Measurements from ENCODE around the gene ACTN2. TPM values are rescaled to one million over a fixed set of nuclear protein-coding genes. Genes with fewer than 3 reads are reported as not detected.

ACTN2 gene
- total RNA-seq, 1 donor from 2014 or later: 660 TPM

DNA sequence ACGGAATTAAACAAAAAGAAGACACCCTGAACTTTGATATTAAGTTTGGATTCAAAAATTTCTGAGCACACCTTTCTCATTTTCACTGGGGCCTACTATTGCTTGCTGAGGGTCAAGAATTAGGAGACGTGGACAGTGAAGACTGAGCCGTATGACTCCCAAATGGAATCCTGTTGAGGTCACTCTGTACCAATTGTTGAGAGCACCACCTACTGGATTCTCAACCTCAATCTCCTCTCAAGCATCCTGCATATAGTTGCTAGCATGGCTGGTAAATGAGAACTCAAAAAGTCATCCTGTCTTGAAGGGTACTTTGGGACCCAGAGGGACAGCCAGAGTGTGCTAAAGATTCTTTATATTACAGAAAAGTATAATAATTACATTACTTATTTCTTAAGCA lies 88.6 kb downstream of the ACTN2 start:
- Histone ChIP-seq H3K27ac (ENCODE audit: low read depth, low read length) (no peak overlapping the region), H3K9me3 (ENCODE audit: control insufficient read depth in 3 of 3, low read length in 3 of 3) (no peaks in the 10 kb centered on the region), H3K27me3 (ENCODE audit: control insufficient read depth in 3 of 3, insufficient read depth in 3 of 3, low read length in 3 of 3) (peaks cover 0 to 2% (median 0%) of the 10 kb centered on the region in 3 donors), H3K4me1 (ENCODE audit: control insufficient read depth in 3 of 3, insufficient read depth in 3 of 3, low read length in 3 of 3) (no peaks in the 10 kb centered on the region), H3K9ac (ENCODE audit: low read depth in 1 of 3, low read length in 3 of 3) (no peak overlapping the region), H3K4me3 (ENCODE audit: low read length in 3 of 3) (no peak overlapping the region), H3K36me3 (ENCODE audit: control insufficient read depth in 3 of 3, insufficient read depth in 3 of 3, low read length in 3 of 3) (no peaks in the 10 kb centered on the region)

DNA sequence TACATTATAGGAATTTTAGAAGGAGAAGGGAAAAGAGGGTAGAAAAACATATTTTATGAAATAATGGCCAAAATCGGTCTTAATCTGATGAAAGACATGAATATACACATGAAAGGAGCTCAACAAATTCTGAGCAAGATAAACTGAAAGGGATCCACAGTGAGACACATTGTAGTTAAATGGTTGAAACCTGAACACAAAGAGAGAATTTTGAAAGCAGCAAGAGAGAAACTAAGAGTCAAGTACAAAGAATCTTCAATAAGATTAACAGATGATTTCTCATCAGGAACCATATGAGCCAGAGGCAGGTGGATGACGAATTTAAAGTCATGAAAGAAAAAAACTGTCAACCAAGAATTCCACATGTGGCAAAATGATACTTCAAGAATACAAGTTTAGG lies 93.0 kb downstream of the ACTN2 start:
- Histone ChIP-seq H3K27me3 (ENCODE audit: control insufficient read depth in 3 of 3, insufficient read depth in 3 of 3, low read length in 3 of 3) (no peaks in the 10 kb centered on the region), H3K9me3 (ENCODE audit: control insufficient read depth in 3 of 3, low read length in 3 of 3) (no peaks in the 10 kb centered on the region), H3K27ac (ENCODE audit: low read depth, low read length) (no peak overlapping the region), H3K36me3 (ENCODE audit: control insufficient read depth in 3 of 3, insufficient read depth in 3 of 3, low read length in 3 of 3) (no peaks in the 10 kb centered on the region), H3K4me3 (ENCODE audit: low read length in 3 of 3) (no peak overlapping the region), H3K9ac (ENCODE audit: low read depth in 1 of 3, low read length in 3 of 3) (no peak overlapping the region), H3K4me1 (ENCODE audit: control insufficient read depth in 3 of 3, insufficient read depth in 3 of 3, low read length in 3 of 3) (no peaks in the 10 kb centered on the region)

DNA sequence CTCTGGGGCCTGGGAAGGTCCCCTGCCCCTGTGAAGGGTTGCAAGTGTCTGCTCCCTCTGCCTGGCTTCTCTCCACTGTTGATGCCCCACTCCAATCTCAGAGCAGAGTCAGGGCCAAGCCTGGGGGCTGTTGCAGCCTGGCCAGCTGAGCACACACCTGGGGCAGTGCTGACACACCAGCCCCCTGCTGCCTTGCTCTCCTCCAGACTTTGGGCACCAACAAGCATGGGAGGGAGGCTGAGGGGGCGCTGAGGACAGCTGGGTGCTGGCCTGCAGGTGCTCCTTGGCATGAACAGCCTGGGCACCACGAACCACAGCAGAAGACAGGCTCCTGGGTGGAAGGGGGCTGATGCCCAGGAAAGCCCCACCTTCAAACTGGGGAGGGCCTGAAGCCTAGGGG lies 99.2 kb downstream of the ACTN2 start:
- Histone ChIP-seq H3K4me3 (ENCODE audit: low read length in 3 of 3) (no peak overlapping the region), H3K4me1 (ENCODE audit: control insufficient read depth in 3 of 3, insufficient read depth in 3 of 3, low read length in 3 of 3) (no peaks in the 10 kb centered on the region), H3K36me3 (ENCODE audit: control insufficient read depth in 3 of 3, insufficient read depth in 3 of 3, low read length in 3 of 3) (no peaks in the 10 kb centered on the region), H3K27ac (ENCODE audit: low read depth, low read length) (no peak overlapping the region), H3K27me3 (ENCODE audit: control insufficient read depth in 3 of 3, insufficient read depth in 3 of 3, low read length in 3 of 3) (no peaks in the 10 kb centered on the region), H3K9ac (ENCODE audit: low read depth in 1 of 3, low read length in 3 of 3) (no peak overlapping the region), H3K9me3 (ENCODE audit: control insufficient read depth in 3 of 3, low read length in 3 of 3) (no peaks in the 10 kb centered on the region)

DNA sequence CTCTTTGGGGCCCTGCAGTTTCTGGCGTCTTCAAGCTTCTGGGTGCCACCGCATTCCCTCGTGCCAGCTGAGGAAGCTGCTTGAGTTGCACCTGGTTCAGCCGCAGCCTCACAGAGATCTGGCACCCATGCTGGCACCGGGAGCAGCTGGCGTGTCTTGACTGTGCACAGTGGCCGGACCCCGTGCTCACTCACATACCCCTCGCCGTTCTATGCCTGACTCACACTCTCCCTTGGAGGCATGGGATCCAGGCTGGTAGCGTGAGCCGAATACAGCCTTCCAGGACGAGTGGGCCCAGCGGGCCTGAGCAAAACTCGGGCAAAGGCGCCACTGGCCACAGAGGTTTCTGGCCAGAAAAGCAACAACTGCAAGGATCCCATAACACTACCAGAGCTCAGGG lies 100.2 kb downstream of the ACTN2 start:
- H3K4me3 ChIP-seq (ENCODE audit: low read length in 3 of 3): no peak overlapping the region
- no peaks in the 10 kb centered on the region for H3K4me1 ChIP-seq (ENCODE audit: control insufficient read depth in 3 of 3, insufficient read depth in 3 of 3, low read length in 3 of 3)
- H3K36me3 ChIP-seq (ENCODE audit: control insufficient read depth in 3 of 3, insufficient read depth in 3 of 3, low read length in 3 of 3): no peaks in the 10 kb centered on the region
- H3K27me3 ChIP-seq (ENCODE audit: control insufficient read depth in 3 of 3, insufficient read depth in 3 of 3, low read length in 3 of 3): no peaks in the 10 kb centered on the region
- no peak overlapping the region for H3K9ac ChIP-seq (ENCODE audit: low read depth in 1 of 3, low read length in 3 of 3)
- no peak overlapping the region for H3K27ac ChIP-seq (ENCODE audit: low read depth, low read length)
- H3K9me3 ChIP-seq (ENCODE audit: control insufficient read depth in 3 of 3, low read length in 3 of 3): no peaks in the 10 kb centered on the region

DNA sequence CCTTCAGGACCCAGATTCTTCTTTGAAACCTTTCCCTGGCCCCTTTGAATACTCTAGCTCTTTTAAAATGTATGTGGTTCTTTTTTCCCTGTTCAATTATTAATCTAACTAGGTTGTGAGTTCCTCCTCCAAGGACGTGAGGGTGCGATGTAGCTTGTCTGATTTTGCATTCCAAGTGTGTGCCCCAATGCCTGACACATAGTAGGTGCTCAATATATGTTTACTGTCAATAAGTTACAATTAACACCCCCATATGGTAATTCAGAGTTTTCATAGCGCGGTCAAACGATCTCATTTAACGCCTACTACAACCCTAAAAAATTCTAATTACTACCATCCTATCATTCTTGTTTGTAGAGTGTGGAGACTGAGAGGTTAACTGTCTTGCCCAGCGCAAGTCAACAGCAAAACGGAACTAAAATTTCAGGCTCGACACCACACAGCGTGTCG lies 108.3 kb downstream of the ACTN2 start:
- peak overlapping the region; percentile 94 to 98 (median 96) for H3K4me3 ChIP-seq (ENCODE audit: low read length in 3 of 3)
- peak overlapping the region; percentile 96 for H3K27ac ChIP-seq (ENCODE audit: low read depth, low read length)
- H3K4me1 ChIP-seq (ENCODE audit: control insufficient read depth in 3 of 3, insufficient read depth in 3 of 3, low read length in 3 of 3): peaks cover 4 to 27% (median 22%) of the 10 kb centered on the region in 3 donors
- no peaks in the 10 kb centered on the region for H3K9me3 ChIP-seq (ENCODE audit: control insufficient read depth in 3 of 3, low read length in 3 of 3)
- H3K9ac ChIP-seq (ENCODE audit: low read depth in 1 of 3, low read length in 3 of 3): peak overlapping the region; percentile 68 to 95 (median 88)
- no peaks in the 10 kb centered on the region for H3K36me3 ChIP-seq (ENCODE audit: control insufficient read depth in 3 of 3, insufficient read depth in 3 of 3, low read length in 3 of 3)
- no peaks in the 10 kb centered on the region for H3K27me3 ChIP-seq (ENCODE audit: control insufficient read depth in 3 of 3, insufficient read depth in 3 of 3, low read length in 3 of 3)

DNA sequence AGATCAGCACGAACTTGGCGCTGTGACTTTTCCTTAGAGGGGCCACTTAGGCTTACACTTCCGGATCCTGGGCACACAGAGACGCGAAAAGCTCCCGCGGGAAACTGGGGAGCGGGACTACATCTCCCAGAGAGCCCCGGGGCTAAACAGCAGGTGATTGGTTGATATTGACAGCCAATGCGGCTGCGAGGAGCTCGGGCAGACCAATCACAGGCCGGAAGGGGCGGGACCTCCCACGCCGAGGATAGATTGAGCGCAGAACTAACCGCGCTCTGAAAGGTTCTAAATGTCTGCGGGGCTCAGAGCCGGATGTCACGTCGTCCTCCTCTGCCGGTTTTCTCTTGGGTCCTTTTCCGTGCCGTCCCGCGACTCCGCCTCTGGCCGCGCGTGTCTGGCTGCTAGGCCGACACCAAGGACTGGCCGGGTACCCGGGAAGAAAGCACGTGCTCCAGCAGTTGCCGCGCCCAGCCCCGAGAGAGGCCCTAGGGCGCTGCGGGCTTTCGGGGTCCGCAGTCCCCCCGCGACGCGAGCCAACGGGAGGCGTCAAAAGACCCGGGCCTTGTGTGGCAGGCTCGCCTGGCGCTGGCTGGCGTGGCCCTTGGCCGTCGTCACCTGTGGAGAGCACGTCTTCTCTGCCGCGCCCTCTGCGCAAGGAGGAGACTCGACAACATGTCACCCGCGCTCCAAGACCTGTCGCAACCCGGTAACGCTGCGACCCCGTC lies 108.9 kb downstream of the ACTN2 start, which contains the start of gene MTR:
Gene MTR, plus strand, starts transcription at position 258 of the 722 bp plus-strand sequence. Its CDS starts 412 bp downstream, at position 670.
- peak within 1 kb of the TSS; percentile 94 to 98 (median 96) for H3K4me3 ChIP-seq (ENCODE audit: low read length in 3 of 3)
- H3K27me3 ChIP-seq (ENCODE audit: control insufficient read depth in 3 of 3, insufficient read depth in 3 of 3, low read length in 3 of 3): no peaks in the 10 kb centered on the region
- H3K9ac ChIP-seq (ENCODE audit: low read depth in 1 of 3, low read length in 3 of 3): peak within 1 kb of the TSS; percentile 88 to 96 (median 95)
- peak within 1 kb of the TSS; percentile 96 for H3K27ac ChIP-seq (ENCODE audit: low read depth, low read length)
- H3K9me3 ChIP-seq (ENCODE audit: control insufficient read depth in 3 of 3, low read length in 3 of 3): no peaks in the 10 kb centered on the region
- H3K4me1 ChIP-seq (ENCODE audit: control insufficient read depth in 3 of 3, insufficient read depth in 3 of 3, low read length in 3 of 3): peaks cover 7 to 27% (median 26%) of the 10 kb centered on the region in 3 donors
- H3K36me3 ChIP-seq (ENCODE audit: control insufficient read depth in 3 of 3, insufficient read depth in 3 of 3, low read length in 3 of 3): no peaks in the 10 kb centered on the region

DNA sequence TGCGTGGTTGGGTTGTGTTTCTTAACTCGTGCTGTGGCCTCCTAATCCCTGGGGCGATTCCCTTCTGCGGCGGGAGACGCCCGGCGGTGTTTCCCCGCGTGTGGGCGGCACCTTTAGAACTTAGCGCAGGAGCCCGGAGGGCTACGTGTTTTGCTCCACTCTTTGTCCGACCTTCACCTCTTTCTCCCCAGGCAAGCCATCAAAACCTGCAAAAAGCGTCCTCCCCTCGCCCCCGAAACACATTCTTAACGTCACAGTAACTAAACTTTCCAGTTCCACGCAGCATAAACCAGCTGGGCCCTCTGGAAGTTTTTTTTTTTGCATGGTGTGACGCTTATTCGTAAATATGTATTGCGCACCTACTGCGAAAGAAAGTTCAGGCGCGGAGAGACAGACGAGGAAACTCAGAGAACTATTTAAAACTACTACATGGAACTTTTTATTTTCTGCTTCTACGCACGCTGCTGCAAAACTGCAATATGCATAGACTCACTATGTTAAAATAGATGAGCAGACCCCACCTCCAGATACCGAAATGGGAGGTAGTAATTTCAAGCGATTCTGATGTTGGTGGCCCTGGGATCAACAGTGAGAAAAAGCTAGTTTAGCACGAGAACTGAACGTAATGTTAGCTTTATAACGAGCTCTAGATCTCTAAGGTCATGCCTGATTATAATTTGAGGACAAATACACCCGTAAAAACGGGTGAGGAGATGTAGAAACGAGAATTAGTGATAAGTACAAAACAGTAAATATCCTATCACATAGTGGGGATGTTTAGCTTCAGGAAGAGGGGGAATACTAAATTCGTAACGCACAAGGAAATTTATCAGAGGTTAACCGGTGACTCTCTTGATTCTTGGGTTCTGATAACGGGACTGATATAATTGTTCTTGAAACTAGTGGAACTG lies 109.7 kb downstream of the ACTN2 start:
- Histone ChIP-seq H3K9ac (ENCODE audit: low read depth in 1 of 3, low read length in 3 of 3) (peak overlapping the region; percentile 88 to 96 (median 95)), H3K4me3 (ENCODE audit: low read length in 3 of 3) (peak overlapping the region; percentile 94 to 98 (median 96)), H3K27me3 (ENCODE audit: control insufficient read depth in 3 of 3, insufficient read depth in 3 of 3, low read length in 3 of 3) (no peaks in the 10 kb centered on the region), H3K9me3 (ENCODE audit: control insufficient read depth in 3 of 3, low read length in 3 of 3) (no peaks in the 10 kb centered on the region), H3K36me3 (ENCODE audit: control insufficient read depth in 3 of 3, insufficient read depth in 3 of 3, low read length in 3 of 3) (no peaks in the 10 kb centered on the region), H3K4me1 (ENCODE audit: control insufficient read depth in 3 of 3, insufficient read depth in 3 of 3, low read length in 3 of 3) (peaks cover 7 to 34% (median 27%) of the 10 kb centered on the region in 3 donors), H3K27ac (ENCODE audit: low read depth, low read length) (peak overlapping the region; percentile 96)

DNA sequence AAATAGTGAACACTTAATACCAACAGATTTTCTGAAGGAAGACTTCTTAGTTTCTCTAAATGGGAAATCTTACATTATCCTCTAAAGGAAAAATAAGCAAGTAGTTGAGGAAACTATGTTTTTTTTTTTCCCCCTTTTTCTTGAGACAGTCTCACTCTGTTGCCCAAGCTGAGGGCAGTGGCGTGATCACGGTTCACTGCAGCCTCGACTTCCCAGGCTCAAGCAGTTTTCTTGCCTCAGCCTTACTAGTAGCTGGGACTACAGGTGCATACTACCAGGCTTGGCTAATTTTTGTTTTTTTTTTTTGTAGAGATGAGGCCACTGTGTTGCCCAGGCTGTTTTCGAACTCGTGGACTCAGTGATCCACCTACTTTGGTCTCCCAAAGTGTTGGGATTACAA lies 112.7 kb downstream of the ACTN2 start:
- peak overlapping the region in 1 of 3 donors; percentile 4 for H3K9ac ChIP-seq (ENCODE audit: low read depth in 1 of 3, low read length in 3 of 3)
- no peaks in the 10 kb centered on the region for H3K27me3 ChIP-seq (ENCODE audit: control insufficient read depth in 3 of 3, insufficient read depth in 3 of 3, low read length in 3 of 3)
- H3K27ac ChIP-seq (ENCODE audit: low read depth, low read length): peak overlapping the region; percentile 26
- H3K9me3 ChIP-seq (ENCODE audit: control insufficient read depth in 3 of 3, low read length in 3 of 3): no peaks in the 10 kb centered on the region
- H3K4me3 ChIP-seq (ENCODE audit: low read length in 3 of 3): no peak overlapping the region
- H3K4me1 ChIP-seq (ENCODE audit: control insufficient read depth in 3 of 3, insufficient read depth in 3 of 3, low read length in 3 of 3): peaks cover 7 to 48% (median 27%) of the 10 kb centered on the region in 3 donors
- H3K36me3 ChIP-seq (ENCODE audit: control insufficient read depth in 3 of 3, insufficient read depth in 3 of 3, low read length in 3 of 3): peaks cover 0 to 7% (median 6%) of the 10 kb centered on the region in 3 donors

DNA sequence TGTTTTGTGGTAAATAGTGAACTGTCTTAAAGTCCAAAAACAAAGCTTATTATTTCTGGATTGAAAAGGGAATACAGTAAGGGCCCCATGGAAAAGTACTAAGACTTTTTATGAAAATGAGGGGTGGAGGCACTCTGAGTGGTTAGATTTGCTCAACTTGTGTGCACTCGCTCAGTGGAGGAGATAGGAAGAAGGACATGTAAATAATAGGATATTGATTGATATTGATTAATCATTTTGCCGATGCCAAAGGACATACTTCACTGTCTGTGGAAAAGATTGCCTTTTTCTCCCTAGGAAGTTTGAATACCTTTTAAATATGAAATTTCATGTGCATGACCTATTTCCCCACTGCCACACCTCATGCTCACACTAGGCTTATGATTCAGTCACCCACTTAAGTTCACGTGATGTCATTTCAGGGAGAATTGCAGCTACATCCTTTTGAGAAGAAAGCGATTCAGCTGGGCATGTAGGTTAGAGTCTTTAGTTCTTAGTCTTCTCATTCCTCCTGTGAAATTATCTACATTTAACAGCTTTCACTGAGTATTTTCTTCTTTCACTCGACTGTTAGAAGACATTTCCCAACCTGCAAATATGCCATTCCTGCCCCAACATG lies 113.8 kb downstream of the ACTN2 start:
- H3K9ac ChIP-seq (ENCODE audit: low read depth in 1 of 3, low read length in 3 of 3): no peak overlapping the region
- no peaks in the 10 kb centered on the region for H3K9me3 ChIP-seq (ENCODE audit: control insufficient read depth in 3 of 3, low read length in 3 of 3)
- peaks cover 0 to 10% (median 8%) of the 10 kb centered on the region in 3 donors for H3K36me3 ChIP-seq (ENCODE audit: control insufficient read depth in 3 of 3, insufficient read depth in 3 of 3, low read length in 3 of 3)
- peaks cover 7 to 48% (median 22%) of the 10 kb centered on the region in 3 donors for H3K4me1 ChIP-seq (ENCODE audit: control insufficient read depth in 3 of 3, insufficient read depth in 3 of 3, low read length in 3 of 3)
- H3K27me3 ChIP-seq (ENCODE audit: control insufficient read depth in 3 of 3, insufficient read depth in 3 of 3, low read length in 3 of 3): no peaks in the 10 kb centered on the region
- H3K27ac ChIP-seq (ENCODE audit: low read depth, low read length): no peak overlapping the region
- H3K4me3 ChIP-seq (ENCODE audit: low read length in 3 of 3): no peak overlapping the region

Data from skeletal muscle tissue (tissue), 4 donors.